ENCODE measurements around the gene VENTX.

Gene VENTX

GRCh38 chr10:133237588-133238465 is at the start of gene VENTX:
Gene VENTX (plus strand): TSS chr10:133237855. CDS start chr10:133237915, 60 bp downstream.
- no peak for DNase-seq (ENCODE audit: low spot score)

- DNase-seq (ENCODE audit: low spot score), result no peak
These were observed 49.6 kb upstream of the VENTX start for GRCh38 chr10:133187906-133188681.

DNA sequence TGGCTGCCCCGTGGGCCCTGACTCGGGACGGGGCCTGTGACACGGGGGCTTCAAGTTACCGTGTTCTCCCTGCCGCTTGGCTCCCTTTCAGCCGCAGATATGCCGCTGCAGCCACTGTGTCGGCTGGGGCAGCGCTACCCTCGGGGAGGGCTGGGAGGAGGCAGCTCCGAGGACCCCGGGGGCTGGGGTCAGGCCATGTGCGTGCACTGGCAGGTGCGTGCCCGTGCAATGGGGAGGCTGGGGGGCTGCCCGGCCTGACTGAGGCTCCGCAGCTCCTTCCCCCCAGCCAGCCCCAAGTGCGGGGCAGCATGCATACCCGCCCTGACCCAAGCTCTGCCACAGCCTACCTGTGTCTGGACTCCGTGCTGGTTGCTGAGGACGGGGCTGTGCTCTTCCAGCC is 48.4 kb upstream of the VENTX start:
- no peak for DNase-seq (ENCODE audit: low spot score)

DNA sequence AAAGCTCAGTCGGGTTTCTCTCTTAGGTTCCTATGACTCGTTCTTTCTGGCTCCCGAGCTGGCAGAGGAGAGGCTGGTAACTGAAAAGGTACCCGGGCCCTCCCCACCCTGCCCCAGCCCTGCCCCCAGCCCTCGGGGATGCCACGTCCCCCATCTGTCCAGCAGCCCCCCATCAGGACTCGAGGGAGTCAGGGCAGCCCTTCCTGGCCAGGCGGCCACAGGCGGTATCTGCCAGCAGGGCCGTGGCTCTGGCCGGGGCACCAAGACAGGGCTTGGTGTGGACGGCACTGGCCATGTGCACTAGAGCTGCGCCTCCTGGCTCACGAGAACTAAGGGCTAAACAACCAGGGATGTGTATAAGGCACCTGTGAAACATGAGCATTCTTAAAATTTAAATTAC is 47.9 kb upstream of the VENTX start:
- no peak for DNase-seq (ENCODE audit: low spot score)

GRCh38 chr10:133190225-133190624 is 47.4 kb upstream of the VENTX start:
- no peak for DNase-seq (ENCODE audit: low spot score)

DNA sequence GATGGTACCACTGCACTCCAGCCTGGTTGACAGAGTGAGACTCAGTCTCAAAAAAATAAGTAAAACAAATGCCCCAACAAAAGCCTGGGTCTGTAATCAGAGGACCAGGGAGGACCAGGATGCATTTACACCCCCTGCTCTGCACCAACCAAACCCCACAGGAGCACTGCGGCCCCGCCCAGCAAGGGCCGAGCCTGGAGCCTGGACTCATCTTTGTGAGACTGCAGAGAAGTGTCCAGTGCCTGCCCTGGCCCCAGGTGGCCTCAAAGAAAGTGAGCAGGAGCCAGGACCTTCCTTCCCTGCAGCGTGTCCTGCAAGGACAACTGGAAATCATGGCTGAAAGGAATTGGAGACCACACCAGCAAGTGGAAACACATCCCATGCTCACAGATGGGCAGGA is 46.0 kb upstream of the VENTX start:
- no peak for DNase-seq (ENCODE audit: low spot score)

DNA sequence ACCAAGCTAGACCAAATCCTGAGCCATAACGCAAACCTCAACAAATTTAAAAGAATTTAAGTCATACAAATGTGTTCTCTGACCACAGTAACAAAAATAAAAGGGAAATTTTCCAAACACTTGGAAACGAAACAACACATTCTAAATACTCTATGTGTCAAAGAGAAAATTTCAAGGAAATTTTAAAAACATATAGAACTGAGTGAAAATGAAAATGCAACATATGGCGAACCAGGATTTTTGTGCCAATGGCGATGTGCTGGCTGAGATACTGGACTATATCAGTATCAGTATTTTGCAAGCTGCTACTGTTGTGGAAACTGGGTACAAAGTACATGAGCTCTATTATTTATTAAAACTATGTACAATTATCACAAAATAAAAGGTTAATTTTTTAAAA is 43.5 kb upstream of the VENTX start:
- DNase-seq (ENCODE audit: low spot score), result no peak

- DNase-seq (ENCODE audit: low spot score), result no peak
These were observed 42.6 kb upstream of the VENTX start for GRCh38 chr10:133195096-133195495.

DNA sequence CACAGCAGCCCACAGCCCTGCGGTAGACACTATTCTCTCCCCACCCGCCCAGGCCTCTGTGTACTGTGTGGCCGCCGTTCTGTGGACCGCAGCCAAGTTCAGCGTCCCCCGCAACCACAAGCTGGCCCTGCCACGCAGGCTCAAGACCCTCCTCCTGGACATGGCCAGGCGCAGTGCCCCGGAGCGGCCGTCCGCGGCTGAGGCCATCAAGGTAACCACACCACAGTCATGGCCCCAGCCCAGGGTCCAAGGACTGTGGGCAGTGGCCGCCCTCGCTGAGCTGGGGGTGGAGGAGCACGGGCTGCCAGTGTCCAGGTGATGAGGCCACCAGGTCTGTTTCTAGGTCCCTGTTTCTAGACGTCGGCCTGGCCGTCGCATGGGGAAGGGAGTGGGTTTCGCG is 42.0 kb upstream of the VENTX start:
- DNase-seq (ENCODE audit: low spot score), result no peak

DNA sequence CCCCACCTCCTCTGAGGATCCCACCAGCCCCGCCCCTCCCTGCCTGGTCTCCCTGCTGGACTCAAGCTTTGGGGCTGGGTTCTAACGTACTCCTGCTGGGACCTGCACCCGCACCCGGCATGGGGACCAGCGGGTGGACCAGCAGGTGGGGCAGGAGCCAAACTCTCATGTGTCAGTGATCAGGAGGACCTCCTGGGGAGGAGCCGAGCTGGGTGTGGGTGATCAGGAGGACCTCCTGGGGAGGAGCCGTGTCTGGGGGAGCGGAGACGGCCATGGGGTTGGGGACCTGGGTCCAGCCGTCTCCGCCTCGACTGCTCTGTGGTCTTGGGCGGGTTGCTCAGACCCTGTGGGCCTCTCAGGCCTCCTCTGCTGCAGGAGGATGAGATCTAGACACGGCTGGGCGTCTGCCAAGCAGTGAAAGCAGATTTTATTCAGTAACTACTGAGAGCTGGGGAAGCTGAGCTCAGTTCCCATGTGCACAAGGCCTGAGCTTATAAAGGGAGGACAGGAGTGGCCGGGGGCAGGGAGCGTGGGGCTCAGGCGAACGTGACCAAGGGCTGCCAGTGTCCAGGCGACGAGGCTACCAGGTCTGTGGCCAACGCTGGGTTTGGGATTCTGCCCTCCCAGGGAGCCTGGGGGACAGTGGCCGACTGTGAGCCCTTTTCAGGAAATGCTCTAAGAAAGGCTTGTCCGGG is 41.3 kb upstream of the VENTX start:
- no peak for DNase-seq (ENCODE audit: low spot score)

GRCh38 chr10:133196936-133197758 is 40.5 kb upstream of the VENTX start:
- no peak for DNase-seq (ENCODE audit: low spot score)

DNA sequence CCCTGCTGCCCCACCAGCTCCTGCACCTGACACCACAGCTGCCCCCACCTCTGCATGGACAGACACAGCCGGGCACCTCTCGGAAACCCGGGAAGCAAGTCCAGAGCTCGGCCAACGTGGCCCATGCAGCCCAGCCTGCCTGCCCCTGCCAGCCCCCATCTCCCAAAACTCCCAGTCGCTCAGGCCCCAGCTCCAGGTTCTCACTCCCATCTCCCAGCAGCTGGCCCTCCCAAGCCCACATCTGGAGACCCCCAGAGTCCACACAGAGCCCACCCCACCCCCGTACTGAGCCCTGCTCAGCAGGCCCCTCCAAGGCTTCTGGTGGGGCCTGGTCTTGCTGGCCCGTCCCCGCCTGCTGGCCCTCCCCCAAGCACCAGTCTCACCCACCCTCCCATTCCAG is 39.9 kb upstream of the VENTX start:
- no peak for DNase-seq (ENCODE audit: low spot score)

GRCh38 chr10:133198206-133198605 is 39.4 kb upstream of the VENTX start:
- DNase-seq (ENCODE audit: low spot score), result no peak

DNA sequence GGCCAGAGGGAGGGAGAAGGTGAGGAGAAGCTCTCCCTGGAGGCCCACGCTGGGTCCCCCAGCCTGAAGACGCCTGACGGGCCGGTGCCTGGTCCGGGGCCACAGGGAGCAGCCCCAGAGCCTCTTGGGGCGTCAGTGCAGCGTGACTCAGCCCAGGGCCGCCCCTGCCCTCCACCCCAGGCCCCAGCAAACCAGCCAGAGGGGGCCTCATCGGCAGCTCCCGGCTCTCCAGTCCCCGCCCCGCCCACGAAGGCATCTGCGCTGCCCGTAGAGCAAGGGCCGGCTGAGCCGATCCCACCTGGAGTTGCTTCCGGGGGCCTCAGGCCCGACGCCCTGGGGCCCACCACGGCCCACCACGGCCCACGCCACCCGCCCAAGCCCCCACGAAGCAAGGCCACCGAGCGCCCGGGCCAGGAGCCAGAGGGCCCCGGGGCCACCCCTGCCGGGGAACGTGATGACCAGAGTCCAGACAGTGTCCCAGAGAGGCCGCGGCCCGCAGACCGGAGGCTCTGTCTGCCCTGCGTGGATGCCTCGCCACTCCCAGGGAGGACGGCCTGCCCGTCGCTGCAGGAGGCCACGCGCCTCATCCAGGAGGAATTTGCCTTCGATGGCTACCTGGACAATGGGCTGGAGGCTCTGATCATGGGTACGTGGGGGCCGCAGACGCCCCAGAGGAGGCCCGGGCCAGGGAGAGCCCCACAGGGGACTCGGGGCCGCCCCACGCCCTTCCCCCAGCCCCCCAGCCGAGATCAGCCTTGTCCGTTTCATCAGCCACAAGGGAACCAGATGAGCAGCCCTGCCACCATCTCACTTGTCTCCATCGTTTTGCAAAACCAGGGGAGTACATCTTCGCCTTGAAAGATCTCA is 38.8 kb upstream of the VENTX start:
- no peak for DNase-seq (ENCODE audit: low spot score)

- no peak for DNase-seq (ENCODE audit: low spot score)
These were observed 38.2 kb upstream of the VENTX start for GRCh38 chr10:133199488-133199885.

DNA sequence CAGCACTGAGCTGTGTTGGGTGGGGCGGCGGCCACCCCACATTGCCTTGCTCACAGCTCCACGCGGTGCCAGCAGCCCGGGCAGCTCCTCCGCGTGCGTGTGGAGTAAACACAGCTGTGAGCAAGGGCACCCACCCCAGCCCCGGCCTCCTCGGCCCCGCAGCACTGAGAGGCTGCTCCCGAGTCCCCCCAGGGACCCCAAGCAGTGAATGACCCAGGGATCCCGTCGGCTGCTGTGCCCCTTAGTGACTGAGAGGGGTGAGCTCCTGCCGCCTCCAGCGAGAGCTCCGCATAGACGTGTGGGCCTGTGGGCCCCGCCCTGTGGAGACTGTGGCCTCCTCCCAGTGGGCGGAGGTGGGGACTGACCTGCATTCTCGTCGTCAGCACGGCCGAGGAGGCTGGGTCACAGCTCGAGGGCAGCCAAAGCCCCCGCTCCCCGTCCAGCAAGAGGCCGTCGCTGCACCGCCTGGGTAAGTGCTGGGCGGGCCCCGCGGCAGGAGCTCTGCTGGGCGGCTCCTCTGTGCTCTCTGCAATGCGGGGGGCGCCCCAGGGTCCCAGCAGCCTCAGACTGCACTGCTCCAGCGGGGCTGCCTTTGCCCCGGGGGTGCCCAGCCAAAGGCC is 37.6 kb upstream of the VENTX start:
- DNase-seq (ENCODE audit: low spot score), result no peak

DNA sequence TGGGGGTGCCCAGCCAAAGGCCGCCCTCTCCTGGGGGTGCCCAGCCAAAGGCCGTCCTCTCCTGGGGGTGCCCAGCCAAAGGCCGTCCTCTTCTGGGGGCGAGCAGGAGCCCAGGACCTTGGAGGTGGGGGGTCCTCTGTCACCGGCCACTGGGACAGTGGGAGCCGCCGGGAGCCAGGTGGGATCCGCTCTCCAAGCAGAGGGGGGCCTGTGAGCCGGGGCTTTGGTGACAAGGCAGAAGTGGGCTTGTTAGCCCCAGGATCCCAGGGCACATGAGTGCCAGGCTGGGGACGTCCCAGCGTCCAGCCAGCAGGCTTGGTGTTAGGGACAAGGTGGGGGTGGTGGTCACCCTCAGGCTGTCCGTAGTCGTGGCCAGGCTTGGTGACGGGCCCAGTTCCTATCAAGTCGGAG is 37.0 kb upstream of the VENTX start:
- no peak for DNase-seq (ENCODE audit: low spot score)

DNA sequence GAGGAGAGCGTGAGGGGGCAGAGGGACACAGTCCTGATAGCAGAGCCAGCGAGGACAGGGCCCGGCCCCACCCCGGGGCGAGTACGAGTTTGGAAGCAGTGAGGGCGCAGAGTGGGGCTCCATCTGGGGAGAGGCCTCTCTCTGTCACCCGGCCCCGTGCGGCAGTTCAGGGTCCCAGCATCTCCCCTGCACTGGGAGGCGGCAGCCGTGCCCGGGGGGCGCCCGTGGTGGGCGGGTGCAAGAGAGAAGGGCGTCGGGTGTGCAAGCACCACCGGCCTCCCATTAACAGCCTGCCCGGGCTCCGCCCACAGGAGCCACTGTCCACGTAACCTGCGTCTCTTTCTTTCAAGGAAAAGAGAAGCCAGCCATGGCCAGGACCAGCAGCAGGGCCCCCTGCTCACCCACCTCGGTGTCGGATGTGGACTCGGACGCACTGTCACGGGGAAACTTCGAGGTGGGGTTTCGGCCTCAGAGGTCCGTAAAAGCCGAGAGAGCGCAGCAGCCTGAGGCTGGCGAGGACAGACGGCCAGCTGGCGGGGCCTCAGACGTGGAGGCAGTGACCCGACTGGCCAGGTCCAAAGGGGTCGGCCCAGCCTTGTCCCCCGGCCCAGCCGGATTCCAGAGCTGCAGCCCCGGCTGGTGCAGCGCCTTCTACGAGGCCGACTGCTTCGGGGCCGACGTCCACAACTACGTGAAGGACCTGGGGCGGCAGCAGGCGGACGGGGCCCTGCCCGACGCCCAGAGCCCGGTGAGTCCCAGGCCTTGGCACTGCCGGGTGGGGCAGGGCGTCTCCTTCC is 36.3 kb upstream of the VENTX start:
- no peak for DNase-seq (ENCODE audit: low spot score)

- DNase-seq (ENCODE audit: low spot score), result no peak
These were observed 35.5 kb upstream of the VENTX start for GRCh38 chr10:133201948-133202725.
